ENCODE results near the gene NACC2.

The NACC2 gene

GRCh38 chr9:135994501-135995192 is 100.4 kb downstream of the NACC2 start:
- no peak for DNase-seq (ENCODE audit: low read depth)

- no peak for DNase-seq (ENCODE audit: low read depth)
Measured at GRCh38 chr9:135993765-135994500, 101.2 kb downstream of the NACC2 start.

DNA sequence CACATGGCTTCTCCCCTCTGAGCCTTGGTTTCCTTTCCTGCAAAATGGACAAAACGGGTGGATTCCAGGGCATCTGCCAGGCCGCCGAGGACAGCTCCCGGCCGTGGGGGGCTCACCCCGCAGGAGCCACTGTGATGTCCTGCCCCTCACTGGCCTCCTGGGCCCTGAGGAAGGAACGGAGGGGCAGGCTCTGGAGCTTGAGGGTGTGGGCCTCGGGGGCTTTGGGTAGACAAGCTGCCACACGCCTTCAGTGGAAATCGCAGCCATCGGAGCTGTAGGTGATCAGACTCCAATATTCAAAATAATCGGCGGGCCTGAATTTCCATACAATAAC is 101.7 kb downstream of the NACC2 start:
- no peak for DNase-seq (ENCODE audit: low read depth)

DNA sequence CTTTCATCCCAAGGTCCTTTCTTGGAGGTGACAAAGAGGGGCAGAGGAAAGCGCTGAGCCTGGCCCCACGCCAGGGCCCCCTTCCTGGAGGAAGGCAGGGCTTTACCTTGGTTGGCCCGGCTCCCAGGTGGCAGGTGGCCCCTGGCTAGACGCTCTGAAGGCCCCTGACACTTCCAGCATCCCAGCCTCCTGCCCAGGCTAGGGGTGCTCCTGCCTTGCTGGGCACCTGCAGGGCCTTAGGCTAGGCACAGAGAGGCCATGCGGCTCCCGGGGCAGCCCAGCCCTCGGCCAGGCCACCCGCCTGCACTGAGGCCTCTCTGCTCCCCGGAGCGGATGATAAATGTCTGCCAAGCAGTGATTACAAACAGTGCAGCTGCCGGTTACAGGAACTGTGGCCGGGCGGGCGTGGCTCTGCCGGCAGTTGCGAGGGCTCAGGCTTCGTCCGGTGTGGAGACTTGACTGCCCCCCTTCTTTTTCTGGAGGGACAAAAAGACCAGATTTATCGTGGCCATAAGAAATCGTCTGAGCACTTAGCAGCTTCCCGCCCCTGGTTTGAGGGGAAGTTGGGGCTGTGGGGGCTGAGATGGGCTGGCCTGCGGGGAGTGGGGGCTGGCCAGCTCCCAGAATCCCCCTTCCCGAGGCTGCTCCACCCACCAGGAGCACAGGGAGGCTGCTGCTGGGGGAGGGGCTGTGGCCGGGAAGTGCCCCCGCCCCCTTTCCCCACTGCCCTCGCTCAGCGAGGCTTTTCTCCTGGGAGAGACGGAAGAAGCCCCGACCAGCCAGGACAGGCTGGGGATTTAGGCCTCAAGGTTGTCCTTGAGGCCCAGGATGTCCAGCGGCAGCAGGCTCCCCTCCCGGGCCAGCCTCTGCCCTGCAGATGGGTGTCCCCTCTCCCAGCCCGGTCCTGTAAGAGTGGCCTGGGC is 102.3 kb downstream of the NACC2 start:
- DNase-seq (ENCODE audit: low read depth): no peak

DNA sequence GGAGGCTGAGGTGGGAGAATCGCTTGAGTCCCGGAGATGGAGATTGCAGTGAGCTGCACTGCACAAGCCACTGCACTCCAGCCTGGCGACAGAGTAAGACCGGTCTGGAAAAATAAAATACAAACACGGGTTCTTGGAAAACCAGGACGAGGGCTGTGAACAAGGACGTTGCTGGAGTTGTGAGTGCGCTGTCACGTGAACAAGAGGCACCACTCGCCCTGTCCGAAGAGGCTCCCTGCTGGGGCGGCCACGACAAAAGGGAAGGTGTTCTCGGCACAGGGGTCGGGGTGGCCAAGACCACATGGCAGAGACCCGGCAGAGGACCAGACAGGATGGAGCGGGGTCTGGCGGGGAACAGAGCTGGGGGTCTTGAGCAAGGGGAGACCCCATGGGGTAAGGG is 103.3 kb downstream of the NACC2 start:
- DNase-seq (ENCODE audit: low read depth): no peak

DNA sequence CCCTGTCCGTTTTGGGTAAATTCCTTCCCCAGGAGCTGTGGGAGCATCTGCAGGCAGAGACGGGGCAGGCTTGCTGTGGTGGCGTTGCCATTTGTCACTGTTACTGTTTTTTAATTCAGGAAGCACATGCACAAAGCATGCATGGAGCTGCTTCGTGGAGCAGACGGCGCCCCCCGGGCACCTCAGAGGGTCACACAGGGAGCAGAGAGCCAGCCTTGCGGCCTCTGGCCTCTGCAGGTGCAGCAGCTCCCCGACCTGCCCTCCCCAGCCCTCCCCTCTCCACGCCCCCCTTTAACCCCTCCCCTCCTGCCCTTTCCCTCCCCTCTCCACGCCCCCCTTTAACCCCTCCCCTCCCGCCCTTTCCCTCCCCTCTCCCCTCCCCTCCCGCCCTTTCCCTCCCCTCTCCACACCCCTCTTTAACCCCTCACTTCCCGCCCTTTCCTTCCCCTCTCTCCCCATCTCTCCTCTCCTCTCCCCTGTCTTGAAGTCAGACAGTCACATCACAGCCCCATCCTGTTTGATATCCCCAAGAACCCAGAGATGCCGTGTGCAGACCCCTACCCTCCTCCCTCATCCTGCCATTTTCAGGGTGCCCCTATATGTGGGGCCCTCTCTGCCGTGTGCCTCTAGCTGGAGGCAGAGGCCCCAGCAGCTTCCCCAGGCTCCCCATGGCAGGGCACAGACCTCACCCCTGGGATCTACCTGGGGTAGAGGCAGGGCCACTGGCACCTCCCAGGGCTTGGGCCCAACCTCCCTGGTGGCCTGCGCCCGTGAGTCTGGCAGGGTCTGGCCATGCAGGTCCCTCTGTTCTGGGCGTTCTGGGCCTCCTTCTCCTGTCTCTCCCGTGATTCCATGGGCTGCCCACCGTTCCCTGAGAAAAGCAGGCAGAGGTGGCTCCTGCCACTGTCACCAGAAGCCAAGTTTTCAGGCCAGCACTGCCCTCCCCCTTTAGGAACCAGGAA is 104.3 kb downstream of the NACC2 start:
- DNase-seq (ENCODE audit: low read depth): peak; percentile 43

GRCh38 chr9:135989722-135990467 is 105.2 kb downstream of the NACC2 start:
- no peak for DNase-seq (ENCODE audit: low read depth)

DNA sequence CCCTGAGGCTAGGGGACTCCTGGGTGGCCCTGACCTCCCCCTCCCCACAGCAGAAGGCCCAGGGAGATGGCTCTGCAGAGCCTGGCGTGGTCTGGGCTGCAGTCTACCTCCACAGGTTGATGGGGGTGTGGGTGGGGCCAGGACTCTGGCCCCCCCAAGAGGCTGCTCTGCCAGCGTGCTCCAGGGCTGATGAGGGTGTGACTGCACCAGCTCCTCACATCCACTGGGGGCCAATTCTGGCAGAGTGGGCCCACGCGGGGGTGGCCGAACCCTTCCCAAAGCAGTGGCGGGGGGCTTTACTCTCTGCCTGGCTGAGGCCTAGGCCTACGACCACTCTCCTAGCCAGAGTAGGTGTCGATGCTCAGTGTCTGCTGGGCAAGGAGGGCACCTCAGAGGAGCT is 105.9 kb downstream of the NACC2 start:
- no peak for DNase-seq (ENCODE audit: low read depth)

- no peak for DNase-seq (ENCODE audit: low read depth)
Measured at GRCh38 chr9:135988493-135988892, 106.6 kb downstream of the NACC2 start.

DNA sequence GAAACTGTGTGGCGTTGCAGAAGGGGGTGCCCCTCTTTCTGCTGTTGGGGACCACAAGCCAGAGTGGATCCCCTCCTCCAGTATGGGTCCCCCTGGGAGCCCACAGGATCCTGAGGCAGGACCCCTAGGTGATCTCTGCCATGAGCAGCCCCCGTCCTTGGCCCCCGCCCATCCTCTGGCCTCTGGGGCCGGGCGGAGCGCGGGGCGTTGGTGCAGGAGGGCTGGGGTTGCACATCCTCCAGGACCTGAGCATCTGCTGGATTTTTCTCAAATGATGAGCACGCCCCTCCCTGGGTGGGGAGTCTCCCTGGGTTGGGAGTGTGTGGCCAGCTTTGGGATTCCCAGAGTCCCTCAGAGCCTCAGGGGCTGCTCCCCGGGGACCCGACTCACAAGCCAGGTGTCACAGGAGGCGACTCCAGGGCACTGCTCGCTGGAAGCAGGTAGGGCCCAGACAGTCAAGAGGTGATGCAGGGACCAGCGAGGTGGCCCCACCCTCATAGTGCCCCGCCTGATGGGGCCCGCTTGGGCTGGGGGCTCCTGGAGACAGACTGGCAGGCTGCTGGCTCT is 107.2 kb downstream of the NACC2 start:
- DNase-seq (ENCODE audit: low read depth): no peak

DNA sequence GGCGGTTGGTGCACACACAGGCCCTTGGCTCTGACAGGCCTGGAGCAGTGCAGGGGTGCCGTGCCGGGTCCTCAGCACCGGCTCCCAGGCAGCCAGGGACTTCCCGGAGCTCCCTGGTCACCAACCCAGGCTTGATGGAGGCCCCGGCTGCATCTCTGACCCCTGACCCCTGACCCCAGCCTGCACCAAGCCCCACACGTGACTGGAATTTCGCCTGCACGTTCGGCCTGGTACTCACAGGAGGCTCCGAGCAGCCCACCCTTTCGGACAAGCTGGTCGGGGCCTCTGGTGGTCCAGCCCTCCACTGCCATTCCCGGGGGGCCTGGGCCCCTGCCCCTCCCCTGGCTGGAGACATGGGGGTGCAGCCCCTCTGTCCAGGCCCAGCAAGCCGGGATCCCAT is 108.5 kb downstream of the NACC2 start:
- DNase-seq (ENCODE audit: low read depth): no peak

DNA sequence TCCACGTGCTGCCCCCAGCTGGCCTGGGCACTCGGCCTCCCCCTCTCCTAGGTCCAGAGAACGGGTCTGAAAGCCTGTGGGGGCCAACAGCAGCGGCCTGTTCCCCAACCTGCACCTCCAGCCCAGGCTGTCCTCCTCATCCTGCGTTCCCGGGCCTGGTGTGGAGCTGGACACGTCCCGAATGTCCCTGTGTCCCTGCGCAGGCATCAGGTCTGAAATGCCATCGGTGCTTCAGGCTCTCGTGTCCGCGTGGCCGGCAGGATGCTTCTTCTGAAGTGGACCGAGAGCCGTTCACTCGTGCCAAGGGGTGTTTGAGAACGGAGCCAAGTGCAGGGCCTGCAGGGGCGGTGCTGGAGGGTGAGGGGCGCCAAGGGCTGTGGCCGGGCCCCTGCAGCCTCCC is 109.2 kb downstream of the NACC2 start:
- DNase-seq (ENCODE audit: low read depth): no peak

DNA sequence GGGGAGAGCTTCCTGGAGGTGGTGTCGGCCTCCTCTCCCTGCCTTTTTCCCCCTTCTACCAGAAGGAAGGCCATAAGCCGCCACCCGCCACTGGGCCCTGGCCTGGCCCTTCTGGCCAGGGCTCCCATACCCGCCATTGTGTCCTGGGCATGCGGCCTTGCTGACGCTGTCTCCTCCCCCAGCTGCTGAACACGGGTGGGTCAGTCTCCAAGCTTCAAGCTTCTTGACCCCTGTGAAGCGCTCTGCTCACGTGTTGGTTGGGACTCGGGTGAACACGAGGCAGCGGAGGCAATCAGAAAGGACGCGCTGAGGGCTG is 109.7 kb downstream of the NACC2 start:
- DNase-seq (ENCODE audit: low read depth): no peak

GRCh38 chr9:135984072-135984710 is 110.9 kb downstream of the NACC2 start:
- DNase-seq (ENCODE audit: low read depth): no peak

DNA sequence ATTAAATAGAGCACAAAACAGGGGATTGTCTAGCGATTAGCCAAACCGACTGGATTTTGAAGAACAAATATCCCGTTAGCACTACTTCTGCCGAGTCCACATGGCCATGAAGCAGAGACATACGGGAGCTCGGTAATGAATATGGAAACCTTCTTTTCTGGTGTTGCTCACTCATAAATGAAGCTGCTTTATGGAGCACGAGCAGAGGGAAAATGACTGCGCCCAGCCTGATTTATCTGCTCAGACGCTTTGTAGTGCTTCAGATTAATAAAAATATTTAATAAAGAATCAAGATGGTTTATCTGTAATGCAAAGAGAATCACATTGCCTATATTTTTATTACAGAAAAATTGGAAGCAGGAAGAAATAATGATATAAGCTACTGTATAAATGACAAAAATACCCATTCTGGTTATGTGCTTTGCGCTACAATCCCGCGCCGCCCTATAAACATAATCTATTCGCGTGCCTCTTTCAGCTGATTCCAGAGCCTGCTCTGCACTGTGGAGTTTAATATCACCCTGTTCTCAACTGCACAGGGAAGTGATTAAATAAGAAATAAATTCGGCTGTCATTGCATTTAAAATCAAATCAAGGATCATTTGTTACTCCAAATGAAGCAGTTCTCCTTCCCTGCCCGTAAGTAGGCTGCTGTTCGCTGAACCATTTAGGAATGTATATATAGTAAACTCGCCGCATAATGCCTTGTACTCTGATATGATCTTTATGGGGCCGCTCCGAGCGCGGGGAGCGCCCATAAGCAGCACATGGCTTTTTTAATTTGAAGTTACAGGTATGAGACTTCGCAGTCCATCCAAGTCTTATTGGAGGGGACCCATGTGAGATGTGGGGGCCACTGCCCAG is 111.6 kb downstream of the NACC2 start:
- no peak for DNase-seq (ENCODE audit: low read depth)

DNA sequence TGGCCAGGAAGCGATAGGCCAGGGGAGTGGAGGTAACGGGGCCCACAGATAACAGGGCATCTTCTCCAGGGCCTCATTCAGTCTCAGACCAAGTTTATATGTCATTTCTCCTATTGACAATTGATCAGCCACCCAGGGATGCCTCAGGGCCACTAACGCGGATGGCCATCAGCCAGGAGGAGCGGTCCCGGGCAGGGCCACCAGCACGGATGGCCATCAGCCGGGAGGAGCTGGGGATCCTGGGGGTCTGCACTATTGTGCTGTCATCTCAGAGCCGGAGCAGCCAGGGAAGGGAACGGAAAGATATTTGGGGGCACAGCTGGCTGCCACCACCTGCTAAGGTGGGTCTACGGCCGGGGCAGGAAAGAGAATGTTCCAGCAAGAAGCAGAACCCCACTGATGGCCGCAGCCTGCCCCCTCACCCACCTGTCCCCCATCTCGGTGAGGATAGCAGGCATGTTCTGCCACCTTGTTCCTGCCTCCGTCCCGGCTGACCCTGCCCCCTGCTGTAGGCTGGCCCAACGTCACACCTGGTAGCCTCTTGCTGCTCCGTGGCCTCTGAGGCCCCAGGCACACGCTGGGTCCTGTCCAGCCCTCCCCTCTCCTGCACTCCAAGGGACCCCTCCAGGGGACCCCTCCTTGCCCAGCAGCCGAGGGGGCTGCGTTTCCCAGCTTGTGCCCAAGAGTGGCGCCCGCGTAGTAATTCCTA is 112.4 kb downstream of the NACC2 start:
- no peak for DNase-seq (ENCODE audit: low read depth)

DNA sequence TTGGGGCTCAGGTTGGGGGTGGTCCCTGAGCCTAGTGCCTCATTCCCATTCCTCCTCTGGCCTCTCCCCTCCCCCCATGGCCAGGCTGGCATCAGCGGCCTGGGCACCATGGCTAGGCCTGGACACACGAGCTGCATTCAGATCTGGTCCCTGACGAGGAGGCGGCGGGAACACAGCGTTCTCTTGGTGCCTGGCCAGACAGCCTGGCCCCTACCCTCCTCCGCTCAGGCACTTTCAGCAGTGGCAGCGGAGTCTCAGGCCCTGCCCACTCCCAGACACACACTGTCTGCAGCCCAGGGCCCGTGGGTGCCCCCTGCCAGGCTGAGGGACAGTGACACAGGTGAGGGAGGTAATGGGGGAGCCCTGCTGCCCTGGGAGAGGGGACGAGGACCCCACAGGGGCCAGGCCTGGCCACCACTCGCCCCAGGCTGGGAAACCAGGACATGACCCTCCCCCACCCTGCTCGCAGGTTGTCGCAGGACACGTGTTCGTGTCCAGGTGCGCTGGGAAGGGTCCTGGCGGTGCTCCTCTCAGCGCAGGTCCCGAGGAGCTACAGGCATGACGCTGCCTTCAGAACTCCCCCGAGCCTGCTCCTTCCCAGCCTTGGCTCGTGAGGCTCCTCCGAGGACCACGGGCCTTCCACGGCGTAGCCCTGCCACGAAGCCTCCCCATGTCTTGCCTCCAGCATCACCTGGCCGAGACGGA is 114.0 kb downstream of the NACC2 start:
- DNase-seq (ENCODE audit: low read depth): no peak
